ENCODE results near the gene CCDC30. TPM values are rescaled to one million over a fixed set of nuclear protein-coding genes. Genes with fewer than 3 reads are reported as not detected.

CCDC30 gene
- total and polyA plus RNA-seq, 9 of the 15 experiments (the other 6 are each of a cell fraction or from before 2014, with no cell fraction given) = 0.05 to 0.91 (median 0.24) TPM

- peaks cover 98% of the 10 kb centered on the region for H3K79me2 ChIP-seq (ENCODE audit: control insufficient read depth, insufficient read depth, low read length)
- no peak for ATAC-seq
- H3K4me1 ChIP-seq (replicated peaks in 1 of 2; ENCODE audit: control insufficient read depth in 2 of 2, insufficient read depth in 2 of 2, low read length in 2 of 2) = peaks cover 1 to 27% of the 10 kb centered on the region in 2 experiments; a peak in 4 of 5 replicates
- no peaks in the 10 kb centered on the region for H3K9me3 ChIP-seq (replicated peaks; ENCODE audit: control insufficient read depth, insufficient read depth, low read depth, low read length)
- peaks cover 64% of the 10 kb centered on the region for H4K20me1 ChIP-seq (replicated peaks; ENCODE audit: control insufficient read depth, insufficient read depth, low read length)
- H2AFZ ChIP-seq (ENCODE audit: low read depth, low read length) = no peak overlapping the region
- H3K9me1 ChIP-seq (ENCODE audit: control insufficient read depth, insufficient read depth, low read length) = peaks cover 4% of the 10 kb centered on the region
- POLR2A ChIA-PET = interaction anchor here (0.5 to 5.7 kb wide), 5 partner anchors 9 to 38 kb away, joined by 3 to 58 read pairs (median 6); partner anchors contain the start of gene YBX1
- in situ Hi-C loops (cut with MboI) = no loop called here
- H3K36me3 ChIP-seq (ENCODE audit: control insufficient read depth, insufficient read depth, low read length) = peaks cover 100% of the 10 kb centered on the region
- CTCF ChIA-PET (ENCODE audit: low intra/inter-chr PET ratio) = interaction anchor here (1.6 kb wide), 1 partner anchor 115 kb away, joined by 4 read pairs; no protein-coding TSS in a partner anchor
- H3K27ac ChIP-seq (ENCODE audit: extremely low read depth, low read depth, low read length) = 0 out of 3 replicates have a peak overlapping the region, but pooled peaks have one; percentile 8
- intact Hi-C loops (cut with micrococcal nuclease) = no loop called here
- no peak overlapping the region for H3K9ac ChIP-seq (ENCODE audit: insufficient read depth in 1 of 2, low read depth in 2 of 2, low read length in 2 of 2)
- H3K27me3 ChIP-seq (ENCODE audit: control insufficient read depth in 2 of 2, insufficient read depth in 2 of 2, low read length in 2 of 2) = no peaks in the 10 kb centered on the region
- no peak for FAIRE-seq
- H3K4me3 ChIP-seq = no peak overlapping the region
- BruUV-seq (replicated peaks) = no TSS peak
- no peak overlapping the region for H3K4me2 ChIP-seq (ENCODE audit: insufficient read depth, low read length)
- DNase-seq (ENCODE audit: extremely low read depth in 1 of 4, low spot score in 3 of 4) = no peak
- WGBS (ENCODE audit: insufficient coverage, low coverage, missing lambda C conversion rate) = 43% methylated on average over 5 of the region's 5 CpGs
- TF ChIP-seq HNRNPL (IDR thresholded peaks at IDR 0.05; ENCODE audit: low read depth, low read length) = no peak
- no peak for TF ChIP-seq GATAD2A (IDR thresholded peaks at IDR 0.05)
- TF ChIP-seq ETV6 (IDR thresholded peaks at IDR 0.05; ENCODE audit: borderline replicate concordance in 1 of 2, low read depth in 2 of 2, low read length in 1 of 2) = no peak
- no peak for TF ChIP-seq ETV6 (CRISPR knock-in tag; IDR thresholded peaks at IDR 0.05; ENCODE audit: borderline replicate concordance)
- TF ChIP-seq MTF1 (CRISPR knock-in tag; IDR thresholded peaks at IDR 0.05; ENCODE audit: borderline replicate concordance) = no peak
- TF ChIP-seq RBM22 (IDR thresholded peaks at IDR 0.05; ENCODE audit: low read depth, low read length, poor library complexity, severe bottlenecking) = no peak
- no peak for TF ChIP-seq TCF15 (CRISPR knock-in tag; IDR thresholded peaks at IDR 0.05)
- TF ChIP-seq SAP30 (IDR thresholded peaks at IDR 0.05; ENCODE audit: borderline replicate concordance, insufficient read depth, low read depth, low read length, poor library complexity, severe bottlenecking) = no peak
- TF ChIP-seq SRSF7 (optimal IDR thresholded peaks at IDR 0.05; ENCODE audit: low read depth, low read length) = no peak
- TF ChIP-seq ZNF785 (CRISPR knock-in tag; IDR thresholded peaks at IDR 0.05) = no peak
- TF ChIP-seq DACH1 (IDR thresholded peaks at IDR 0.05; ENCODE audit: partially characterized antibody) = no peak
- no peak for TF ChIP-seq ETS2 (tag; IDR thresholded peaks at IDR 0.05; ENCODE audit: borderline replicate concordance, poor library complexity, severe bottlenecking)
- no peak for TF ChIP-seq TFE3 (CRISPR knock-in tag; IDR thresholded peaks at IDR 0.05)
- no peak for TF ChIP-seq RBBP5 (IDR thresholded peaks at IDR 0.05; ENCODE audit: borderline replicate concordance, insufficient read depth, low read length, poor library complexity, severe bottlenecking)
- TF ChIP-seq STAT6 (CRISPR knock-in tag; IDR thresholded peaks at IDR 0.05) = no peak
- TF ChIP-seq CBFB (CRISPR knock-in tag; IDR thresholded peaks at IDR 0.05) = no peak
- TF ChIP-seq ZNF778 (CRISPR knock-in tag; IDR thresholded peaks at IDR 0.05) = no peak
- no peak for TF ChIP-seq JUN (IDR thresholded peaks at IDR 0.05; ENCODE audit: borderline replicate concordance, low read depth, low read length)
- TF ChIP-seq JUN (CRISPR knock-in tag; IDR thresholded peaks at IDR 0.05; ENCODE audit: borderline replicate concordance) = no peak
Observed at GRCh38 chr1:42692461-42692860, 229.4 kb downstream of the CCDC30 start.
